A204.1 (cell line): ENCODE measurements around the gene RAB3D.
"Not testable (repeated sequence)": the region's sequence is repeated elsewhere in the genome, so short reads cannot be mapped to it uniquely, and the experiment has no call there.

ENCODE experiments used
- FAIRE-seq: peaks from 2 replicates; lab custom pipeline; 2012; peaks lifted over from hg19 to GRCh38; lab: Jason Lieb, UNC

Gene RAB3D, protein sequence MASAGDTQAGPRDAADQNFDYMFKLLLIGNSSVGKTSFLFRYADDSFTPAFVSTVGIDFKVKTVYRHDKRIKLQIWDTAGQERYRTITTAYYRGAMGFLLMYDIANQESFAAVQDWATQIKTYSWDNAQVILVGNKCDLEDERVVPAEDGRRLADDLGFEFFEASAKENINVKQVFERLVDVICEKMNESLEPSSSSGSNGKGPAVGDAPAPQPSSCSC

DNA sequence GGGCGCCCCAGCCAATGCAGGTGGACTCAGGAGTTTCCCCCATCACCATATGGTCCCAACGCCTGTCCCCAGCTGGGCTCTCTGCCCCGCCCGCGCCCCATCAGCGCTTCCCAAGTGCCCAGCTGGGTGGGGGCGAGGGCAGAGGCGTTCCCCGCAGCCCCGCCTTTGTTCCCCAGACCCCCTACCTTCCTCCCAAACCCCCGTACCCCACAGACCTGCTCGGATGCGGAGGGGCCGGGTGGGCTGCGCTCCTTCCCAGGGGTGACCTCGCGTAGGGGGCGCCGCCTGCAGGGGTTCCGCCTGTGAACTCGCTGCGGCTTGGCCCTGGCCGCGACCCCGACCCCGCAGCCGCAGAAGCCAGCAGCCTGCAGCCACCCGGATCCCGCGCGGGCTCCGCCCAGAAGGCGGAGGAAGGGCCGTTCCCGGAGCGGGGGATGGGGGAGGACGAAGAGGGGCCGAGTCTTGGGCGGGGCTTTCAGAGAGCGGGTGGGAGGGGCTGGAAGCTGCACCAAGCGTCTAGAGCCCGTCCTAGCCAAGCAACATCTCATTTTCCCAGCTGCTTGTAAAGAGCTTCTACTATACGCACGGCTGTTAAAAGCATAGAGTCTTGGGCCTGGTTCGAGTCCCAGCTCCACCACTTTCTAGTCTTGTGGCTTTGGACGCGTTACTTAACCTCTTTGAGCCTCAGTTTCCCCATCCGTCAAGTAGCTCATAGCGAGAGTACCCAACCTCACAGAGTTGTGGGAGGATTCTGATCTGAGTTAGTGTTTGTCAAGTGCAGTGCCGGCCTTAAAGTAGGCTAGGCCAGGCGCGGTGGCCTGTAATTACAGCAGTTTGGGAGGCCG, at the start of gene RAB3D:
Gene RAB3D, minus strand, starts transcription at position 404 of the 845 bp plus-strand sequence. CDS start 2,258 bp downstream, outside the sequence.
- peak; percentile 87 for FAIRE-seq

DNA sequence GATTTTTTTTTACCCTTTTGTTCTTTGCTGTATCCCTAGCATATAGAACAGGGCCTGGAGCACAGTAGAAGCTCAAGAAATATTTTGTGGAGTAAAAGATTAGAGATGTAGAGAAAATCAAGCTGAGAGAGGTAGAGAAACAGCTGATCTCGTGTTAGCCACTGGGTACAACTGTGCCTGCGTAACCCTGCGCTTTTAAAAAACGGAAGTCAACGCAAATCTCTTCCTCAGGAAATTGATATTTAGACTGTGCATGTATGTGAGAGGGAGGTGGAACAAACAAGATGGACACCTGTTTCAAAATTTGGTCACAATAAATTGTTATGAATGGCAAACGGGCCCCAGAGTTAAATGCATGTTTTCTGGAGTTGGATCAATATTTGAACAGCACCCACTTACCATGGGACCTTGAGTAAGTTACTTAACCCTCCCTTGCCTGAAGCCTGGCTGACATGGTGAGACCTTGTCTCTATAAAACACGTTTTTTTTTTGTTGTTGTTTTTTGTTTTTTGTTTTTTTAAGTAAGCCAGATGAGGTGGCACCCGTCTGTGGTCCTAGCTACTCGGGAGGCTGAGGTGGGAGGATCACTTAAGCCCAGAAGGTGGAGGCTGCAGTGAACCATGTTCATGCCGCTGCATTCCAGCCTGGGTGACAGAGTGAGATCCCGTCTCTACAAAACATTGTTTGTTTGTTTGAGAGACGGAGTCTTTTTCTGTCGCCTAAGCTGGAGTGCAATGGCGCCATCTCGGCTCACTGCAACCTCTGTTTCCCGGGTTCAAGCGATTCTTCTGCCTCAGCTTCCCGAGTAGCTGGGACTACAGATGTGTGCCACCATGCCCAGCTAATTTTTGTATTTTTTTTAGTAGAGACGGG, 47.9 kb upstream of the RAB3D start:
- no peak for FAIRE-seq

DNA sequence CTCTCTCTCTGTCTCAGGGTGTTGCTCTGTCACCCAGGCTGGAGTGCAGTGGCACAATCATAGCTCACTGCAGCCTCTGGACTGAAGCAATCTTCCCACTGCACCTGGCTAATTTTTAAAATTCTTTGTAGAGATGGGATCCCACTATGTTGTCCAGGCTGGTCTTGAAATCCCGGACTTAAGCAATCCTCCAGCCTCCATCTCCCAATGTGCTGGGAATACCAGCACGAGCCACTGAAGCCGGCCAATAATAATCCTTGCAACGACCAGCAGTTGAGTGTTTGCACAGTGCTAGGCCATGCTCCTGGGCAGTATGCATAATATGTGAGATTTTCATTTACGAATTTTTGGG, 45.3 kb upstream of the RAB3D start:
- FAIRE-seq: no peak

DNA sequence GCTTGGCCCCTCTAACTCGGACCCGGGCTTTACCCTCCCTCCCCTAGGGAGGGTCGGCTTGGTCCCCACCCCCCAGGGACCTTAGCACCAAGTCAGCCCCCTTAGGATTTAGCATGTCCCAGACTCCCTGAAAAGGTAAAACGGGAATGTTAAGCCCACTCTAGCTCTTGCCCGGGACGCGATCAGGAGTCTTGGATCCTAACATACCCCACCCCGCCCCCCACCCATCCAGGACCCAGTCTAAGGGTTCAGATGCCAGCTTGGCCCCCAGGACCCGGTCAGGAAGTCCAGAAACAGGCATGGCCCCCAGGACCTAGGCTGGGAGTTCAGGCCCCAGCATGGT, 44.2 kb upstream of the RAB3D start:
- FAIRE-seq: no peak

DNA sequence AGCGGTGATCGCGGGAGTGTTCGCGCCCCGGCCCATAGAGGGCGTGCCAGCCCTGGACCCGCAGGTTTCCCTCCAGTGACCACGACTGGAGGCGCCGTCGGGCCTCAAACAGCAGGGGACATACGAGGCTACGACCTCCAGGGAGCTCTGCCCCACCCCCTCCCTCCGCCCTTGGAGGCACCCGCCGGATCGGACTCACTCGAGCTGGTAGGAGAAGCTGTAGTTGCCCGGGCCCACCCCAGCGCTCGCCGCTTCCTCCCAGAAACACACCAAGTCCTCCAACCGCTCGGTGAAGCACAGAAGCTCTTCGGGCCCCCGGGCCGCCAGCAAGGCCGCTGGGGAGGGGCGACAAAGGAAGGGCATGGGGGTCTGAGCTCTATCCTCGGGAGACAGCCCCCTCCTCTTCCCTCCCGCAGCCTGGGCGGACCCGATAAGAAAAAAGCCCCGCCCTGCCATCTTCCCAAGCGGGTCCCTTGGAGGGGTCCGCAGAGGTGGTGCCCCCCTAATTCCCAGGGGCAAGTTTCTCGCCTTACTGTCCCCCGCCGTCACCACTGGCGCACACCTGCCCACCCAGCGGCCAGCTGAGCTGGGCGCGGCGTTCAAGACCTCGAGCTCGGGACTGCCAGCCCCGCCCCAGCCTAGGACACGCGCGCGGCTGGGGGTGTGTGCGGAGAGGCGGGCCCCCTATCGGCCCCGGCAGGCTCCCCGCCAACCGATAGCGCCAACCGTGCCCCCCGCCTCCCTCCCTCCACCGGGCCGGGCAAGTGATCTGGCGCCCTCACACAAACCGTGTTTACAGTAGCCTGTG, 43.6 kb upstream of the RAB3D start:
- FAIRE-seq: no peak

DNA sequence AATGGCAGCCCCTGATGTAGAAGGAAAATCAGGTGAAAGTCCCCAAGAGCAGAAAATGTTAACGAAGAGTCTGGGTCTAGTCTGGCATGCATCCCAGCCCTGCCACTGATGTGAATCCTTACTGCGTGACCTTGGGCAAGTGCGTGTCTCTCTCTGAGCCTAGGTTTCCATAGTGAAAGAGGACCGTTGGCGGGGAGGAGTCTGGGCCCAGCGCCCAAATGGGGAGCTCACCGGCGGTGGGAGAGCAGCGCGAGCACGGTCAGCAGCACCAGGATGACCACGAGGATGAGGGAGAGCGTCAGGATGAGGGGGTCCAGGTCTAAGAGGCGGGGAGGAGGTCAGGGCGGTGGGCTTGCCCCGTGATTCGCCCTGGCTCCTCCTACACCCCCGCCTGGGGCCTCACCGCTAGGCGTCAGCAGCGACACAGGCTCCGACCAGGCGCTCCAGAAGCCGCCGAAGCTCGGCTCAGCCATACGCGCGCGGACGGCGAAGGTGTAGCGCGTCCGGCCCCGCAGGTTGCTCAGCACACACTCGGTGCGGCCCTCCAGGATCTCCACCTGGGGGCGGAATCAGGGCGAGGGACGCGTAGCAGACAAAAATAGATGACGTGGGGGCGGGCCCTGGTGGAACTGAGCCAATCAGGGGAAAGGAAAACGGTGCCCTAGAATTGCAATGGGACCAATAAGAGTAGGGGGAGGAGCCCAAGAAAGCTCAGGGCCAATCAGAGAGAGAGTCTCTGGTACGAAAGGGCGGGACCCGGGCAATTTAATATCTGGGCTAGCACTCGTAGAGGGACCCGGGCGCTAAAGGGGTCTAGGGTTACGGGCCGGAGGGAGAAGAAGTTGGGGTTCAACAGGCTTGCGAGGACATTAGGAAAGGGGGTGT, 41.4 kb upstream of the RAB3D start:
- FAIRE-seq: peak; percentile 95

DNA sequence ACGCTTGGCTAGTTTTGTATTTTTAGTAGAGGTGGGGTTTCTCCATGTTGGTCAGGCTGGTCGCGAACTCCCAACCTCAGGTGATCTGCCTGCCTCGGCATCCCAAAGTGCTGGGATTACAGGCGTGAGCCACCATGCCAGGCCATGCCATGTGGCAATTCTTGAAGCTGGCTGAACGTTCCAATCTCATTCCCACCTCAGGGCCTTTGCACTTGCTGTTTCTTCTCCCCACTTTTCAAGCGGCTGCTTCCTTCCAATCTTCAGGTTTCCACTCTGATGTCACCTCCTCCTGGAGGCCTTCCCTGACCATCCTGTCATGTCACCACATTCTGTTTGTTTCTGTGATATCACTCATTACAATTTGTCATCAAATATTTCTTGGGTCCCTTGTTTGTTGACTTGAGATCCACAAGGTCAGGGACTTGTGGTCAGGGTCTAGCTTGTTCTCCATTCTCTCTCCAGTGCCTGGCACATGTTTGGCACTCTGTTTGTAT, 40.4 kb upstream of the RAB3D start:
- no peak for FAIRE-seq

DNA sequence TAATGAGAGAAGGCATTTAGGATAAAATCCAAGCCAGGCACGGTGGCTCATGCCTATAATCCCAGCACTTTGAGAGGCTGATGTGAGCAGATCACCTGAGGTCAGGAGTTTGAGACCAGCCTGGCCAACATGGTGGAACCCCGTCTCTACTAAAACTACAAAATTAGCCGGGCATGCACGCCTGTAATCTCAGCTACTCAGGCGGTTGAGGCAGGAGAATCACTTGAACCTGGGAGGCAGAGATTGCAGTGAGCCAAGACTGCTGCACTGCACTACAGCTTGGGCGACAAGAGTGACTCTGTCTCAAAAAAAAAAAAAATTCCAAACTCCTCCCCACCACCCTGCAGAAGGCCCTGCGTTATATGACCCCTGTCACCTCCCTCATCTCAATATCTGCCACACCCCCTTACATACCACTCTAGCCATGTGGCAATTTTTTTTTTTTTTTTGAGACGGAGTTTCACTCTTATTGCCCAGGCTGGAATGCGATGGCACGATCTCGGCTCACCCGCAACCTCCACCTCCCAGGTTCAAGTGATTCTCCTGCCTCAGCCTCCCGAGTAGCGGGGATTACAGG, 39.9 kb upstream of the RAB3D start:
- FAIRE-seq: not testable (repeated sequence)

DNA sequence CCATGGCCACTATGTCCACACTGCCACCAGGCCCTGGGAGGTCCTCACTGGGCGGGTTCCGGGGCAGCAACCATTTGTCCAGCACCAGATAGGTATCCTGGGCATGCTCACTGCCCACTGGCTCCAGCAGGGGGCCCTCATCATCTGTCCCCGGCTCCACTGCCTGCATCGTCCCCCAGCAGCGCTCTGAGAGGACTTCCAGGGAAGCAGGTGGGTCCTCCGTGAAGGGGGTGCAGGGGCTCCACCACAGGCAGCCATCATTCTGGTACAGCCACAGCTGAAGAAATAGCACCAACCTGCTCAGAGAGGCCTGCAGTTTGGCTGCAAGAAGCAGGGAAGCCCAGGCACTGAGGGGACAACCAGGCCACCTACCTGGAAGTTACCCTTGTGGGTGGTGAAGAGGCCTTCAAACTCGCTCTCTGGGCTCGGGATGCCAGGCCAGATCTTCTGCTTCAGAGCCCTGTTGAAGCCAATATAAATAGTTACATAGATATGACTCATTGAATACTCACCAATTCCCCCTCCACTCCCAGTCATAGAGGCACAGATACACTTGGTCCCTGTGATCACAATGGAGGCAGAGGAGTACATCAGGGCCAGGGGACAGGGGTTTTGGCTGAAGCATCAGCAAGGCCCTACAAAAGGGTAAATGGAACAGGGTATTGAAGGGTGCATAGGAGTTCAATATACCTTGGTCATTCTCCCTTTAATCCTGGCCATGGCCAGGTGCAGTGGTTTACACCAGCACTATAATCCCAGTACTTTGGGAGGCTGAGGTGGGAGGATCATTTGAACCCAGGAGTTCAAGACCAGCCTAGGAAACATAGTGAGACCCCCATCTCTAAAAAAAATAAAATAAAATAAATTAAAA, 39.1 kb upstream of the RAB3D start:
- FAIRE-seq: no peak

DNA sequence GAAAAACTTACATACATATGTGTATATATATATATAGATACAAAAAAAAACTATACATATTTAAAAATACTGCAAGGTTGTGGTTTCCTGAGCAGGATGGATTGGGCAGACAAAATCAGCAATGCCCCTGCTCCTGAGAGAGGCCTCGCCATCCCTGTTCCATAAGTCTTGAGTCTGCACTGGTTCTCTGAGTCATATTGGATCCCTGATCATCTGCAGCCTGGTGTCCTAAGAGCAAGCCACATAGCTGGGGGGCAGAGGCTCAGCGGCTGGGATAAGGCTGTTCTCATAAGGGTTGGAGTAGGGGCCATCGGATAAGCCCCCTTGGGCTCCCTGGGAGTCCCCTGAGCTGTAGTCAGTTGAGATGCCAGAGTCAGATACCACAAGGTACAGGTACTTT, 38.3 kb upstream of the RAB3D start:
- FAIRE-seq: no peak

DNA sequence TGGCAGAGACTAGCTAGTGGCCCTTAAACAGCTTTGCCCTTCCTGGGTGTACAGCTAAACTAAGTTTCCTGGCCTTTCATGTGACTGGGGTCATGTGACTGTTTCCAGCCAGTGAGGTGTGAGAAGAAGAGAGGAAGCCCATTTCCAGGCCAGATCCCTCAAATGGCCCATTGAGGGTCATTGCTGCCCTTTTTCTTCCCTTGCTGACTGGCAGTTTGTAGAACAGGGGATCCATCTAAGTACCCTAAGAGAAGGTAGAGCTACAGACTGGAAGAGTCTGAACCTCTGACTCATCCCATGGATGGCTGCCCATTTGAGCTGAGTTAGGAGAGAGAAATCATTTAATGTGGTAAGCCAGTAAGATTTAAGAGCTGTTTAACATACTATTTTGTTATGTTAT, 37.8 kb upstream of the RAB3D start:
- no peak for FAIRE-seq

DNA sequence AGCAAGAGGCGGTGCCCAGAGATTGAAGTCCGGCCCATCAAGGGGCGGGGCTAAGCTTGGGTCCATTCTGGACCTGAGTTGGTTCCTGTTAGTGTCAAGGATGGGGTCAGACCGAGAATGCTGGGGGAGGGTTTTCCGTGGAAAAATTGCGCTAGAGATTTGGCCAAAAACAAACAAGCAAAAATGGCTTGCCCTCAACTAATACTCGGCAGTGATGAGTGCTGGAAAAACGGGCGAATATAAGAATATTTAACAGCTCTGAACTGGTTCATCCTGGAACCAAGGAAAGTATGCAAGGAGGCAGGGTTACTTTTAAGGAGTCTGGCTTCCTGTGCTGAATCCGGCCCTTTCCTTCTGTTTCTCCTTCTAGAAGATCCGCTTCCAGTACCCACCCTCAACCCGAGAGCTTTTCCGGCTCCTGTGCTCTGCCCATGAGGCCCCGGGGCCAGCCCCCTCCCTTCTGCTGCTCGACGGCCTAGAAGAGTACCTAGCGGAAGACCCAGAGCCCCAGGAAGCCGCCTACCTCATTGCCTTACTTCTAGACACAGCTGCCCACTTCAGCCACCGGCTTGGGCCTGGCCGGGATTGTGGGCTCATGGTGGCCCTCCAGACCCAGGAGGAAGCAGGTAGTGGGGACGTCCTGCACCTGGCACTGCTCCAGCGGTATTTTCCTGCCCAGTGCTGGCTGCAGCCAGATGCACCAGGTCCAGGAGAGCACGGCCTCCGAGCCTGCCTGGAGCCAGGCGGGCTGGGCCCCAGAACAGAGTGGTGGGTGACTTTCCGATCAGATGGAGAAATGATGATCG, 35.9 kb upstream of the RAB3D start:
- no peak for FAIRE-seq

DNA sequence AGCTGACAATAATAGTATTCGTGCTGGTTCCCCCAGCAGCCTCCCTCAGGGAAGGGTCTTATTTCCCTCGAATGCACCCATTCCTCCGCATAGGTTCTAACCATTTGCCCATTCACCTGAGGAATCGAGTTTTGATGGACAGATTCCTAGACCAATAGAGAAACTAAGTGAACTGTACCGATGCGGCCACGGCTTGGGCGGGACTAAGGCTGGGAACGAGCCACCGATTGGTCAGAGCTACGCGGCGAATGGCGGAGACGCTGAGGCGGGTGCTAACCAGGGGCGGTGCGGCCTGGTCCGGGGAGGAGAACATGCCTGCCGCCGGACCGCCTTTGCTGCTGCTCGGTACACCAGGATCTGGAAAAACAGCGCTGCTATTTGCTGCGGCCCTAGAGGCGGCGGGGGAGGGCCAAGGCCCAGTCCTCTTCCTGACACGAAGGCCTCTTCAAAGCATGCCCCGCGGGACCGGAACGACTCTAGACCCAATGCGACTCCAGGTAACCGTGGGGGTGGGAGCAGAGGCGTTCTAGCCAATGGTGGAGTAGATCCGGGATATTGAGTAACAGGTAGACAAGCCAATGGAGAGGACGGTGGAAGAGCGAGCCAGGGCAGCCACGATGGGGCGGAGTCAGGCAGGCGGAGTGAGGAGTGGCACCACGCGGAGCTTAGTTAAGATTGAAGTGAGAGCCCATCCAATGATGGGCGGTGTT, 35.1 kb upstream of the RAB3D start, which contains the start of gene SWSAP1:
Gene SWSAP1, plus strand, starts transcription at position 234 of the 710 bp plus-strand sequence. Its CDS starts 15 bp downstream, at position 249.
- peak; percentile 98 for FAIRE-seq

DNA sequence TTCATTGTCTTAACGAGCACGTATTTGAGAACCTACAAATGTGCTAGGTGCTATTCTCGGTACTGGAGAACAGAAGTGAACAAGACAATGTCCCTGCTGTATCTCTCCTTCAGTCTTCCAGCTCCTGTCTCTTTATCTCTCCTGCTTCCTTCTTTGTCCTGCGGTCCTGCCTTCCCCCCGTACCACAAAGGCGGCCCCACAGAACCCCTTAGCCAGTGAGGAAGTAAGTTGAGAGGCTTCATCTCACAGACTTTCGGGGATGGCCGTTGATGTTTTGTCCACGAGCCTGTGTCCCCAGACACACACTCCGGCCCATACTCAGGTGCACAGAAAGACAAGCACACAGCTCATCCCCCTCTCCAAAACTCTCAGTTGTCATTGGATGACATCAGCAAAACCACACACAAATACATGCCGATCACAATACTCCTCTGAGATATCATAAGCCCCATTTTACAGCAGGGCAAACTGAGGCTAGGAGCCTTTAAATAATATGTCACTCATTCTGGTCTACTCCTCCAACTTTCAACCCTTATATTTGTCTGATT, 34.5 kb upstream of the RAB3D start:
- no peak for FAIRE-seq

DNA sequence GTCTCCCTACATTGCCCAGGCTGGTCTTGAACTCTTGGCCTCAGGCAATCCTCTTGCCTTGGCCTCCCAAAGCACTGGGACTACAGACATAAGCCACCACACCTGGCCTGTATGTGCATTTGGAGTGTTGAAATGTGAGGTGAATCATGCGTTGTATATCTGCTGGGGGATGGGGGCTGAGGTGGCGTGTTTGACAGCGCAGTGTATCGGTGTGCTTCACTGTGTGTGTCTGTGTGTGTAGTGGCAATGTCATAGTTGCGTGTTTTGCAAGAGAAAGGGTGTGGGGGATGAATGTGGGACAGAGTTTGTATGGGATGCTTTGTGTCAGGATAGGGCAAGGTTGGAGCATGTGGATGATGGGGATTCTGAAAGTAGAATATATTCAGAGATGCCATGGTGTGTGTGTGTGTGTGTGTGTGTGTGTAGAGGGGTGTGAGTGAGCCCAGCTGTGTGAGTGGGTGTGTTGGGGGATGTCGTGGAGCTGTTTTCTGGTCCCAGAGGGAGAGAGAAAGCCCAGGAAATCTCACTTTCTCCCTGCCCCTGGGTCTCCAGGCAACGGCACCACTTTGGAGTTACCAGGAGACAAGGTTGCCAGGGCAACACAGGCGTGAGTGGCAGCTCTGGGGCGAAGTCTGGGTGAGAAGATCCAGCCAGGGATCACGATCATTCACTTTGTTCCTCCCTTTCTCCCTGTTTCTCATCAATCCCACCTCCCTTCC, 33.9 kb upstream of the RAB3D start:
- no peak for FAIRE-seq

DNA sequence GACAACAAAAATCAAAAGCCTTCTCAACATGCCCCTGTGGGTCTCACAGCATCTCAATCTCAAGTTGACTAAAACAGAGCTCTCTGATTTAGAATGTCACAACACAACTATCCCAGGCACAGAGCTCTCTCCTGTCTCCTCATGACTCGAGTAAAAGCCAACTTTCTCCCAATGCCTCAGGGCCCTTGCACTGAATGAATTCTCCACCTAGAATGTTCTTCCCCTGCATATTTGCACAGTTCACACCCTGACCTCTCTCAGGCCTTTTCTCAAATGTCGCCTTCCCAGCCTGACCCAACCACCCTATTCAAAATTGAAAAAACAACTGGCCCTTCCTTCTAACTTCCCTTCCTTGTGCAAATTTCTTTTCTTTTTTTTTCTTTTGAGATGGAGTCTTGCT, 31.3 kb upstream of the RAB3D start:
- no peak for FAIRE-seq

DNA sequence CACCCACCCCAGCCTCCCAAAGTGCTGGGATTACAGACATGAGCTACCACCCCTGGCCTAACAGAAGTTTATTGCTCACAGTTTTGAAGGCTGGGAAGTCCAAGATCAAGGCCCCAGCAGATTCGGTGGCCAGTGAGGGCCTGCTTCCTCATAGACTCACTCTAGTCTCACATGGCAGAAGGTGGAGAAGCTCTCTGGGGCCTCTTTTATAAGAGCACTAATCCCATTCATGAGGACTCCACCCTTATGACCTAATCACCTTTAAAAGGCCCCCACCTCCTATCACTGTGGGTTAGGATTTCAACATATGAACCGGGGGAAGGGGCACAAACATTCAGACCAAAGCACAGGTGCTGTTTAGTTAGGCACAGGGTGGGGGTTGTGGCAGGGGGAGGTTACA, 28.1 kb upstream of the RAB3D start:
- FAIRE-seq: no peak
